NB4 (cell line): ENCODE measurements around the gene PLBD2.

Source experiments
- DNase-seq: peaks from one replicate; pipeline ENCODE4 v3.0.0; 2010; ENCODE audit warnings: low read depth
- H3K4me3 ChIP-seq: one replicate; pipeline ENCODE4 v1.5.1; 2011; ENCODE audit warnings: mild to moderate bottlenecking, low read depth, low read length, moderate library complexity
- MAX ChIP-seq: IDR thresholded peaks from 2 replicates; pipeline ENCODE4 v1.6.1; 2011; ENCODE audit warnings: low read depth, low read length
- MYC ChIP-seq: IDR thresholded peaks from 2 replicates; pipeline ENCODE4 v1.6.1; 2011; ENCODE audit warnings: low read depth, low read length
- POLR2A ChIP-seq: IDR thresholded peaks from 2 replicates; pipeline ENCODE4 v1.6.1; 2011; ENCODE audit warnings: mild to moderate bottlenecking; ENCODE audit not compliant: insufficient read length; ENCODE audit errors: extremely low read depth
- TF ChIP-seq, protein P1 (sequence below): IDR thresholded peaks from one replicate; pipeline ENCODE4 v1.5.1; 2012; ENCODE audit warnings: low read depth, low read length

PLBD2 gene

GRCh38 chr12:113340061-113340460, 18.3 kb upstream of the PLBD2 start:
- H3K4me3 ChIP-seq = no peak overlapping the region
- no peak for DNase-seq
- TF ChIP-seq MAX (no peak), MYC (no peak), POLR2A (no peak)
- TF ChIP-seq, protein P1, sequence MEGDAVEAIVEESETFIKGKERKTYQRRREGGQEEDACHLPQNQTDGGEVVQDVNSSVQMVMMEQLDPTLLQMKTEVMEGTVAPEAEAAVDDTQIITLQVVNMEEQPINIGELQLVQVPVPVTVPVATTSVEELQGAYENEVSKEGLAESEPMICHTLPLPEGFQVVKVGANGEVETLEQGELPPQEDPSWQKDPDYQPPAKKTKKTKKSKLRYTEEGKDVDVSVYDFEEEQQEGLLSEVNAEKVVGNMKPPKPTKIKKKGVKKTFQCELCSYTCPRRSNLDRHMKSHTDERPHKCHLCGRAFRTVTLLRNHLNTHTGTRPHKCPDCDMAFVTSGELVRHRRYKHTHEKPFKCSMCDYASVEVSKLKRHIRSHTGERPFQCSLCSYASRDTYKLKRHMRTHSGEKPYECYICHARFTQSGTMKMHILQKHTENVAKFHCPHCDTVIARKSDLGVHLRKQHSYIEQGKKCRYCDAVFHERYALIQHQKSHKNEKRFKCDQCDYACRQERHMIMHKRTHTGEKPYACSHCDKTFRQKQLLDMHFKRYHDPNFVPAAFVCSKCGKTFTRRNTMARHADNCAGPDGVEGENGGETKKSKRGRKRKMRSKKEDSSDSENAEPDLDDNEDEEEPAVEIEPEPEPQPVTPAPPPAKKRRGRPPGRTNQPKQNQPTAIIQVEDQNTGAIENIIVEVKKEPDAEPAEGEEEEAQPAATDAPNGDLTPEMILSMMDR = no peak

DNA sequence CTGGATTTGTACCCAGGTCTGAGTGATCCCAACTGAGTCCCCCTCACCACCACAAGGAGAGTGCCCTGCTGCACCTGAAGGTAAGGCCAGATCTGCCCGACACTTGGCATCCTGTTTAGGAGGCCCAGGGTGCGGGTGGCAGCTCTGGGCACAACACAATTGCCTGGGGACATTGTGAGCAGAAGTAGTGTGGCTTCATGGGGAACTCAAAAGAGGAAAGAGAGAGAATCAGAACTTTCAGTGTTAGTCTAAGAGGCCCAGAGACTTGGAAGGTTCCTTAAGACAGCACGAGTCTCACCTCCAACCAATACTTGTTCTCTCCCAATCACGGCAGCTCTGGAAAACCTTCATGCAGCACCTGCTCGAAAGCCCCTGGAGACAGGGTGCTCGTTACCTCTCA, 16.9 kb upstream of the PLBD2 start:
- no peak for TF ChIP-seq POLR2A
- TF ChIP-seq, protein P1 = no peak
- no peak for TF ChIP-seq MYC
- TF ChIP-seq MAX = no peak
- DNase-seq = no peak
- H3K4me3 ChIP-seq = no peak overlapping the region

DNA sequence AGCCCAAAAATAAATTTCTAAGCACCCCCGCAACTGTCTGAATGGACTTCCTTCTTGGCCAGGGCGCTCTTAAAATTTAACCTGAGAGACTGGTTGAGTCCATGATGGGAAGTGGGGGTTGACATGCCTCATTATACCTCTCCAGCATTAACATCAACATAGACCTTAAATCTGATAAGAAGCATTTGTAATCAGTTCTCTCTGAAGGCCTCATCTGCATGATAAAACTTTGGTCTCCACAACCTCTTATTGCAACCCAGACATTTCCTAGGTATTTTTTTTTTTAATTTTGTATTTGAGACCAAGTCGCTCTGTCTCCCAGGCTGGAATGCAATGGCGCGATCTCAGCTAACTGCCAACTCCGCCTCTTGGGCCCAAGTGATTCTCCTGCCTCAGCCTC, 13.1 kb upstream of the PLBD2 start:
- no peak for TF ChIP-seq MAX
- TF ChIP-seq MYC = no peak
- TF ChIP-seq, protein P1 = no peak
- no peak for TF ChIP-seq POLR2A

DNA sequence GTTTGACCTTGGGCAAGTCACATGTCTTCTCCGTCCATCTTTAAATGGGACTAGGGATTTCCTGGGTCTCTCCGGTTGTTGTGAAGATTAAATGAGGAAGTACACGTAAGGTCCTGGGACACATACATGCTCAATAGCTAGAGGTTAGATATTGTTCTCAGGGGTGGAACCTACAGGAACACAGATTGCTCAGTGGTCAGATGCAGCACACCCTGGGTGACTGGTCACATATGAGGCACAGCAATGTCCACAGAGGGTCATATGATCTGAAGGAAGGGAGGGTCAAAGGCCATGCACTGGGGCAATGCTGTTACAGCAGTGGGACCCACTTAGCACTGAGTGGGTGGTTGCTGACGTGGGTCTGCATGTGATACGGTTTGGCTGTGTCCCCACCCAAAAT, 12.0 kb upstream of the PLBD2 start:
- TF ChIP-seq MYC = no peak
- TF ChIP-seq POLR2A = no peak
- no peak for TF ChIP-seq MAX
- TF ChIP-seq, protein P1 = no peak
- no peak for DNase-seq
- no peak overlapping the region for H3K4me3 ChIP-seq

More for the DNA sequence above, 13.1 kb upstream of the PLBD2 start:
- no peak for DNase-seq
- H3K4me3 ChIP-seq = no peak overlapping the region

DNA sequence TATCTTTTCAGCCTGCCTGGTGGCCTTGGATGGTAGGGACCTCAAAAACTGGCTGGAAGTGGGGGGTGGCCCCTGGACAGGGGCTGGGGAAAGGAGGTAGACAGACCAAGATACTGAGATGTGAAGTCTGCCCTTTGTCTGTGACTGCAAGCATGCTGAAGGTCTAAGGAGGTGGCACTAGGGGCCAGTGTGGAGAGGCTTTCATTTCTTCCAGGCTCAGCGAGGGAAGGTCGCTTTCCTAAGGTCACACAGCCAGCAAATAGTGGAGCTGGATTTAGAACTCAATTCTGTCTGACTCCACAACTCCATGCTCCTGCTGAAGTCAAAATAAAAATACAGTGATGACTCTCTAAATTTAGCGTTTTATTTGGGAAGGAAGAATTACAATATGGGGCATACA, 11.3 kb upstream of the PLBD2 start:
- TF ChIP-seq MAX = no peak
- TF ChIP-seq, protein P1 = peak; percentile 5
- TF ChIP-seq MYC = no peak
- no peak for TF ChIP-seq POLR2A
- H3K4me3 ChIP-seq = no peak overlapping the region
- DNase-seq = no peak

DNA sequence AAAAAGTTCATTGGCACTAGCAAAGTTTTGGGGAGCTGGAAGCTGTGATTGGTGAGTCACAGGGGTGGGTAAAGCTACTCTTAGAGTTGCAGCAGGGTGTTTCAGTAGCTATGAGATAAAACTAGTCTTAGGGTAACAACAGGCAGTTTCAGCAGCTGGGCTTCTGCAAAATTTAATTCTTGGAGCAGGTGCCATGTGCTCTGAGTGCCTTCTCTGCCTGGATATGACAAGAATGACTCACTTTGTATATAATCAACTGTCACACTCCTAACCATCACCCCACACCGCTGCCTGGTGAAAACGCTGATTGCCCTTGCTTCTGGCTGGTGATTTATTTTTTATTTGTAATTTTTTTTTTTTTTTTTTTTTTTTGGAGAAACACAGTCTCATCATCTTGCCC, 10.5 kb upstream of the PLBD2 start:
- no peak for DNase-seq
- TF ChIP-seq POLR2A (no peak), MYC (peak; percentile 76), MAX (peak; percentile 82)
- TF ChIP-seq, protein P1 = no peak
- no peak overlapping the region for H3K4me3 ChIP-seq
